Measurements from ENCODE around the gene C1QTNF6.
A peak's percentile ranks its signal among the peaks of the same experiment; 100 is the strongest.
"Not testable (repeated sequence)": the region's sequence is repeated elsewhere in the genome, so short reads cannot be mapped to it uniquely, and the experiment has no call there.

The C1QTNF6 gene

DNA sequence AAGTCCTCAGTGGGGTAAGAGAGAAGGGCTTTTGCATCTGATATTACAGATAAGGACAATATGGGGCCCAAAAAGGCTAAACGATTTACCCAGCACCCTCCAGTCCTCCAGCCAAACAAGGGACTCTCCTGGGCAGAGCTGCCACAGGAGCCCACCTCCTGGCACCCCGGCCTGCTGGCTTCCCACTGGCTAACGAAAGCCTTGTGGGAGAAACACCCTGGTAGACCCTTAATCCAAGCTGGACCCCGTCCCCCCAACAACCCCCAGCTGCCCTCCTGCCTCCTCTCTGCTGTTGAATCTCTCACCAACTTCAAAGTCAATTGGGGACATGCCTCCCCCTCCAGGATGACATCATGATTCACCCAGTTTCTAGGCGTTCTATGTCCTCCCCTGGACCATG, 10.8 kb downstream of the C1QTNF6 start:
- peaks cover 19% of the 10 kb centered on the region for H3K4me1 Mint-ChIP-seq
- DNase-seq: no peak
- no peaks in the 10 kb centered on the region for H3K36me3 Mint-ChIP-seq
- CTCF ChIA-PET: interaction anchor here (0.7 to 1.1 kb wide), 3 partner anchors 16 to 29 kb away, joined by 3 read pairs; no protein-coding TSS in a partner anchor
- H3K27me3 Mint-ChIP-seq: peaks cover 64% of the 10 kb centered on the region
- H3K4me3 Mint-ChIP-seq: no peak overlapping the region
- no peaks in the 10 kb centered on the region for H3K9me3 Mint-ChIP-seq
- H3K27ac Mint-ChIP-seq: no peak overlapping the region

DNA sequence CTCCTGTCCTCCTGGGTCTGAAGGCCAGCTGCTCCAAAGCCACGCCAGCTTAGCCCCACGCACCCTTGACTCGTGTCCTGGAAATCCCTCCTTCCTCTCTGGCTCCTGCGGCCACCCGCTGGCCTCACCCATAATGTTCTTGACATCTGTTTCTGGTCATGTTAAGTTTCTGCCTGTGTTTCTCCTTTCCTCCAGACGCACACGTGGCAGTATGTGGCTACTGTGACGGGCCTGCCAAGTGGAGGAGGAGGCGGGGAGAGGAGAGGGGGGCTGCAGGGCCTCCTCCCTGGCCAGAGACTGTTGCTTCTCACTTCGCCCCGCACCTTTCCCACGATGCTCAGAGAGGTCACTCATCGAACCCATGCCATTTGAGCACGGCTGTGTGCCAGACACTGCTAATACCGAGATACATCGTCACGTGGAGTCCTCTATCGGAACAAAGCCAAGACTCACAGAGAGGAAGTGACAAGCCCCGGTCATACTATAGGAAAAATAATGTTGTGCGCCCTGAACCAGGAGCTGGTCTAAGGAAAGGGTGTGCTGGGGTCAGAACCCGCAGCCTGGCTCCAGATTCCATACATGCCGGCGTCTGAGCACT, 11.5 kb downstream of the C1QTNF6 start:
- CTCF ChIA-PET: interaction anchor here (0.7 kb wide), 1 partner anchor 29 kb away, joined by 3 read pairs; no protein-coding TSS in a partner anchor
- Mint-ChIP-seq H3K4me1 (peaks cover 16% of the 10 kb centered on the region), H3K36me3 (no peaks in the 10 kb centered on the region), H3K9me3 (no peaks in the 10 kb centered on the region), H3K4me3 (no peak overlapping the region), H3K27ac (no peak overlapping the region), H3K27me3 (peaks cover 67% of the 10 kb centered on the region)
- DNase-seq: peak; percentile 23

DNA sequence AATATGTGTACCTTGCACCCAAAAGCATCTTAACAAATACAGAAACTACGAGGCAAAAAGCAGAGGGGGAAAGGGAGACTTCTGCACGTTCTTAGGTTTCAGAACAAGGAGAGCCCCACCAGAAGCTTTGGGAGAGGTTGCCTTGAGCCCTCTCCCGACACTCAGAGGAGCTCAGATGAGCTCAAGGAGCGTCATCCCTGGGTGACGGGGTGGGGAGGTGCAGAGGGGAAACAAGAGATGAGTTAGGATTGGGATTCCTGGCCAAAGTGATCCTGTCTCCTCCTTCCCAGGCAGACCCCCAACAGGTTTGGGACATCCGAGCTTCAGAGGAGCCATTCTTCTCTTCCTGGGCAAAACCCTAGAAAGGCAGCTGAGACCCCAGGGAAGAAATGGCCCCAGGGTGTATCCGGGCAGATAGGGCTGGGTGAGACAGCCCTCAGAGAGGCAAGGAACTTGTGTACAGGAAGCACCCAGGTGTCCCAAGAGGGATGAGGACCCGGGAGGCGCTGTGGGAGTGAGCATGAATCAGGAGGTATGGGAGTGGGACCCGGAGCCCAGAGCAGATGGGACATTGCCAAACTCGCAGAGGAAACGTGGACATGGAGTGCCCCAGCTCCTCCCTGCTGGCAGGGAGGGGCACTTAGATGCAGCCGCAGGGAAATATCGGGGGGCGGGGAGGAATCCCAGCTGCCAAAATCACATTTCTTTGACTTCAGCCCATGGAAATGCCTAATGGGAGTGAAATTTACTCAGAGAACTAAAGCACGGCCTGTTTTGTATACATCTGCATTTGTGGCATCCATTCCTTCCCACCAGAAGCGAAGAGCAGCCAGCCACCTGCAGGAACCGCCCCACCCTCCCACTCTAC, 12.4 kb downstream of the C1QTNF6 start:
- Mint-ChIP-seq H3K9me3 (no peaks in the 10 kb centered on the region), H3K36me3 (no peaks in the 10 kb centered on the region), H3K27me3 (peaks cover 67% of the 10 kb centered on the region), H3K4me1 (peaks cover 16% of the 10 kb centered on the region), H3K4me3 (no peak overlapping the region), H3K27ac (no peak overlapping the region)
- CTCF ChIA-PET: interaction anchor here (1.2 to 1.3 kb wide), 3 partner anchors 9 to 24 kb away, joined by 3 to 4 read pairs (median 3); no protein-coding TSS in a partner anchor
- peak; percentile 6 for DNase-seq

DNA sequence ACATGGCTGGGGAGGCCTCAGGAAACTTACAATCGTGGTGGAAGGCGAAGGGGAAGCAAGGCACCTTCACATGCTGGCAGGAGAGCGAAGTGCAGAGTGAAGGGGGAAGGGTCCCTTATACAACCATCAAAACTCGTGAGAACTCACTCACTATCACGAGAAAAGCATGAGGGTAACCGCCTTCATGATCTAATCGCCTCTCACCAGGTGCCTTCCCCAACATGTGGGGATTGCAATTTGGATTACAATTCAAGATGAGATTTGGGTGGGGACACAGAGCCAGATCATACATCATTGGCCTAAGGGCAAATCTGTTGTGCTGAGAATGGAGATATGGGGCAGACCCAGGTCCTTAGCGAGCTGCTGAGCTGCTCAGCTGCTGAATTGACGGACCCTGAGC, 13.1 kb downstream of the C1QTNF6 start:
- DNase-seq: no peak
- peaks cover 23% of the 10 kb centered on the region for H3K4me1 Mint-ChIP-seq
- H3K36me3 Mint-ChIP-seq: no peaks in the 10 kb centered on the region
- H3K4me3 Mint-ChIP-seq: no peak overlapping the region
- no peak overlapping the region for H3K27ac Mint-ChIP-seq
- H3K27me3 Mint-ChIP-seq: peaks cover 69% of the 10 kb centered on the region
- H3K9me3 Mint-ChIP-seq: no peaks in the 10 kb centered on the region
- CTCF ChIA-PET: interaction anchor here (1.2 to 1.3 kb wide), 3 partner anchors 8 to 25 kb away, joined by 3 to 4 read pairs (median 3); no protein-coding TSS in a partner anchor

DNA sequence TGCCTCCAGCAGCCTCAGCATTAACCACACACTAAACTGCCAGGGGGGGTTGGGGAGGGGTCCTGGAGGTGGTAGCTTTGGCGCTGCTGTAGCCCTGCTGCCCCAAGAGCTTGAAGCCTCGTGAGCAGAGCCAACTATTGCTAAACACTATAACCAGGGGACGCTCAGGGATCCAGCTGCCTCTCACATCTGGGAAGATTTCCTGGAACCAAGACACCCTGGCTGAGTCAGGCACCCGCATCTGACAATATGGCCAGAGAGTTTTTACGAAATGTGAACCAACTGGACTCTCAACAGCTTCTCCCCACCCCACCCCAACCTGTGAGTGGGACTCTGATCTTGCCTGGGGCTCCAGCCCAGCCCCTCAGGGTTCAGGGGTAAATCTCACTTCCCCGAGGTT, 14.3 kb downstream of the C1QTNF6 start:
- Mint-ChIP-seq H3K4me1 (peaks cover 36% of the 10 kb centered on the region), H3K36me3 (peaks cover 3% of the 10 kb centered on the region), H3K9me3 (peaks cover 4% of the 10 kb centered on the region), H3K4me3 (no peak overlapping the region), H3K27ac (no peak overlapping the region), H3K27me3 (peaks cover 76% of the 10 kb centered on the region)
- CTCF ChIA-PET: interaction anchor here (0.8 kb wide), 1 partner anchor 26 kb away, joined by 3 read pairs; no protein-coding TSS in a partner anchor
- no peak for DNase-seq

DNA sequence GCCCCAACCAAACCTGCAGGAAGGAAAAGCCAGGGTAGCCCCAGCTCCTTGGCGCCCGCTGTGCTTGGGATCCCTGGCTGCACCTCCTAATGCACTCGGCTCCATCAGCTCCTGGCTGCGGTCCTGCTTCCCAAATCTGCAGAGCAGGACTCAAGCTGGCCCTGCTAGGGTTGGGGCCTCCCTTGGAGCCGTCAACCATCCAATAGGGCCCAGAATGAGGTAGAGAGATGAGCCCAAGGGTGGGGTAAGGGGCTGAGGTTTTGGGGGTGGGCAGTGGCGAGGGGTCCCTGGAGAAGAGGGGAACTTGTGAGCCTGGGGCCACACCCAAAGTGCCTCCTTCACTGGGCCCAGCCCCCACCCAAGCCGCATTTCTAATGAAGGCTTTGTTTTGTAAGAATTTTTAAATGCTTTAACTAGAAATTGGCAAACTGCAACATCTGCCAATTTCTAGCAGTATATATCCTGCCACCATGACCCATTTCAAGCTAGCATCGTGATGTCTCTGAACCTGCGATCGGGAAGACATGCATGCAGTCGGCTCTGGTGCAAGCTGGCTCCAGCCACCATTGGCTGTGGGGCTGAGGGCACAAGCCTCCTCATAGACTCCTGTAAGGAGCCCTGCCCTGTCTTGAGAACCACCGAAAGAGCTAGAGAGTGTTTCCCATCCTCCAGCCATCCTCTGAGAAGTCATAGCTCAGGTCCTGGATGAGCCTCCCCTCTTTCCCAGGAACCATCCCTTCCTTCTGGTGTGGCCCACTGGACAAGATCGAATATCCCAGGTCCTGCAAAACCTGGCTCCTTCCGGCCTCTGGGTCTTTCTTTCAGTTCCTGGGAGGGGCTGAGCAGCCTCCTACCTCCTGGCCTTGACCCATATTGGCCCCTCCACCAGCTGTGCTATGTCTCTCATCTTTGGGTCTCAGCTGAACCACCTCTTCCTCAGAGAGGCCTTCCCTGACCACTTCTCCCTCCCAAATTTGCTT, 15.5 kb downstream of the C1QTNF6 start:
- DNase-seq: no peak
- peaks cover 5% of the 10 kb centered on the region for H3K36me3 Mint-ChIP-seq
- H3K27me3 Mint-ChIP-seq: peaks cover 64% of the 10 kb centered on the region
- H3K4me3 Mint-ChIP-seq: no peak overlapping the region
- H3K4me1 Mint-ChIP-seq: peaks cover 46% of the 10 kb centered on the region
- CTCF ChIA-PET: interaction anchor here (0.7 kb wide), 1 partner anchor 25 kb away, joined by 3 read pairs; no protein-coding TSS in a partner anchor
- no peak overlapping the region for H3K27ac Mint-ChIP-seq
- peaks cover 4% of the 10 kb centered on the region for H3K9me3 Mint-ChIP-seq

DNA sequence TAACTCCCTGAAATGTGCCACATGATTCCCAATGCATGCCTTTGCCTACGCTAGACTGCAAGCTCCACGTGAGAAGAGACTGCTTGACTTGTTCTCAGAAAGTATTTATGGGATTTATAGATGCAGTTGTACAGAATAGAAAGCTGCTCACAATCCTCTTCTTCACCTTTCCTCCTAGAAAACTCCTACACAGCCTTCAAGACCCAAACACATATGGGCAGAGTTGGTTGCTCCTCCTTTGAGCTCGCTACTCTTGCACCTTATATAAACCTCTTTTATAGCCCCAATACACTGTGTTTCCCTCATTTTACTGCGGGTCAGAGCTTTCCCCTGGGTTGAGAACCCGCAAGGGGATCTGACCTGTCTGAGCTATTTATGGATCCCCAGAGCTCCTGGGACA, 16.4 kb downstream of the C1QTNF6 start:
- no peak for DNase-seq
- peaks cover 5% of the 10 kb centered on the region for H3K36me3 Mint-ChIP-seq
- no peak overlapping the region for H3K4me3 Mint-ChIP-seq

DNA sequence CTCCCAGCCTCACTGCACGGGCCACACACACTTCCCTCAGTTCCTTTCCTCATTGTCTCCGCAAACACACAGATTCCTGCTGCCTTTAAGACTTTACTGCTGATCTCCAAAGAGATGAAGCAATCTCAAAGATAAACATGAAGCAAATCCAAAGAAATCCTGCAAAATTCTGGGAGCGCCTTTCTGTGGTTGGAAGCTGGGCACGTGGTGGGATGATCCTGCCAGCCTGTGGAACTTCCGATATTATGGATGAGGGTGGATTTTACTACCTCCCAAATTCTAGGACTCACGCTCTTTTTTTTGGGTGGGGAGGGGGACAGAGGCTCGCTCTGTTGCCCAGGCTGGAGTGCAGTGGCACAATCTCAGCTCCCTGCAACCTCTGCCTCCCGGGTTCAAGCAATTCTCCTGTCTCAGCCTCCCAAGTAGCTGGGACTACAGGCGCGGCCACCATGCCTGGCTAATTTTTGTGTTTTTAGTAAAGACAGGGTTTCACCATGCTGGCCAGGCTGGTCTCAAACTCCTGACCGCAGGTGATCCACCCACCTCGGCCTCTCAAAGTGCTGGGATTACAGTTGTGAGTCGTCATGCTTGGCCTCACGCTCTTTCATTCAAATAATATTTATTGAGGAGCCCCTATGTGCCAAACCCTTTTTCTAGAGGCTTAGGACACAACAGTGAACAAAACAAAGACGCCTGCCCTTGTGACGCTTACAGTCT, 17.2 kb downstream of the C1QTNF6 start:
- not testable (repeated sequence) for H3K27ac Mint-ChIP-seq, DNase-seq, H3K4me3 Mint-ChIP-seq, H3K9me3 Mint-ChIP-seq, H3K36me3 Mint-ChIP-seq
- peaks cover 50% of the 10 kb centered on the region for H3K4me1 Mint-ChIP-seq
- CTCF ChIA-PET: interaction anchor here (0.9 kb wide), 1 partner anchor 26 kb away, joined by 4 read pairs; no protein-coding TSS in a partner anchor
- peaks cover 47% of the 10 kb centered on the region for H3K27me3 Mint-ChIP-seq

More for the DNA sequence above, 16.4 kb downstream of the C1QTNF6 start:
- CTCF ChIA-PET: interaction anchor here (0.7 kb wide), 1 partner anchor 26 kb away, joined by 3 read pairs; no protein-coding TSS in a partner anchor
- peaks cover 50% of the 10 kb centered on the region for H3K4me1 Mint-ChIP-seq
- H3K9me3 Mint-ChIP-seq: peaks cover 4% of the 10 kb centered on the region
- no peak overlapping the region for H3K27ac Mint-ChIP-seq
- peaks cover 55% of the 10 kb centered on the region for H3K27me3 Mint-ChIP-seq

DNA sequence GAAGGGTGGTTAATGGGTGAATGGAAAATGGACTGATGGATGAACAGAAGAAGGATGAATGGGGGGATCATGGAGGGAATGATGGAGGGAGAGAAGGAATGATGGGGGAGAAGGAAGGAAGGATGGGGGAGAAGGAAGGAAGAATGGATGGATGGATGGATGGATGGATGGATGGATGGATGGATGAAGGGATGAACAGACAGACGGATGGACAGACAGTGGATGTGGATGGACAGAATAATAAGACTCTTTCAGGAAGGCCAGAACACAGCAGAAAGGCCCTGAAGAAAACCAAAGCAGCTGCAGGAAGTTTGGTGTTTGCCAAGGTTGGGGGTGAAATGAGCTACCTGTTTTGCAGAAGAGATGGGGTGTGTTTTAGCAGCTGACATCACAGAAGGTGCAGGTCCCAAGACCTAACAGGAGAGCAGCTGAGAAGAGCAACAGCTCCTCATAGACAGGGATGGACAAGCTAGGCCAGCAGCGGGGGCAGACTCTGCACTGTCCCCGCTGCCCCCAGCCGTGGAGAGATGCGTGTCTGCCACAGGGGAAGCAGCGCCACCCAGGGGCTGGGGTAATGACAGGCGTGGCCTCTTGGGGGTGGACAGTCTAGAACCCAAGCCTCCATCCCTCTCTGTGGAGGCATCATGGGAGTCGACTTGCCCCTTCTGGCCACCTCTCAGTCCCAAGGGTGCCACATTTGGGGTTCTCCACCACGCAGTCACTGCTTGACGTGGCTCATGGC, 17.9 kb downstream of the C1QTNF6 start:
- H3K4me1 Mint-ChIP-seq: peaks cover 54% of the 10 kb centered on the region
- H3K27ac Mint-ChIP-seq: no peak overlapping the region
- peaks cover 5% of the 10 kb centered on the region for H3K36me3 Mint-ChIP-seq
- CTCF ChIA-PET: interaction anchor here (0.9 kb wide), 1 partner anchor 27 kb away, joined by 4 read pairs; no protein-coding TSS in a partner anchor
- DNase-seq: peak; percentile 18
- no peak overlapping the region for H3K4me3 Mint-ChIP-seq
- H3K27me3 Mint-ChIP-seq: peaks cover 40% of the 10 kb centered on the region
- H3K9me3 Mint-ChIP-seq: peaks cover 4% of the 10 kb centered on the region

DNA sequence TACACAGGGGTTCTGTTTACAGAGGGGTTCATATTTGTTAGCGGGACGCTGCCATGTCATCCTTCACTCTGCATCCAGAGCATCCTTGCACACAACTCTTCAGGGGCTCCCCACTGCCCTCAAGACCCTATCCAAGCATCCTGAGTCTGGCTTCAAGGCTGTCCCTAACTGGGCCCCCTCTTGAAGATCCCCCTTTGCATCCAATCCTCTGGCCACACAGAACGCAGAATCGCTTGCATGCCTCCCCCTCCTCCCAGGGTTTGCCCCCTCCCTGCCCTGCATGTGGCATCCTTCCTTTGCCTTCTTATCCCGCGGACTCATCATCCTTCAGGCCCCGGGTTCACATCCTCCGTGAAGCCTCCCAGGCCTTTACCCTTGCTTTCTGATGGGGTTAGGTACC, 18.6 kb downstream of the C1QTNF6 start:
- no peak overlapping the region for H3K27ac Mint-ChIP-seq
- no peak overlapping the region for H3K4me3 Mint-ChIP-seq
- CTCF ChIA-PET: no interaction called here
- H3K4me1 Mint-ChIP-seq: peaks cover 61% of the 10 kb centered on the region
- peaks cover 33% of the 10 kb centered on the region for H3K27me3 Mint-ChIP-seq
- H3K36me3 Mint-ChIP-seq: peaks cover 5% of the 10 kb centered on the region
- peak; percentile 17 for DNase-seq
- H3K9me3 Mint-ChIP-seq: peaks cover 4% of the 10 kb centered on the region

DNA sequence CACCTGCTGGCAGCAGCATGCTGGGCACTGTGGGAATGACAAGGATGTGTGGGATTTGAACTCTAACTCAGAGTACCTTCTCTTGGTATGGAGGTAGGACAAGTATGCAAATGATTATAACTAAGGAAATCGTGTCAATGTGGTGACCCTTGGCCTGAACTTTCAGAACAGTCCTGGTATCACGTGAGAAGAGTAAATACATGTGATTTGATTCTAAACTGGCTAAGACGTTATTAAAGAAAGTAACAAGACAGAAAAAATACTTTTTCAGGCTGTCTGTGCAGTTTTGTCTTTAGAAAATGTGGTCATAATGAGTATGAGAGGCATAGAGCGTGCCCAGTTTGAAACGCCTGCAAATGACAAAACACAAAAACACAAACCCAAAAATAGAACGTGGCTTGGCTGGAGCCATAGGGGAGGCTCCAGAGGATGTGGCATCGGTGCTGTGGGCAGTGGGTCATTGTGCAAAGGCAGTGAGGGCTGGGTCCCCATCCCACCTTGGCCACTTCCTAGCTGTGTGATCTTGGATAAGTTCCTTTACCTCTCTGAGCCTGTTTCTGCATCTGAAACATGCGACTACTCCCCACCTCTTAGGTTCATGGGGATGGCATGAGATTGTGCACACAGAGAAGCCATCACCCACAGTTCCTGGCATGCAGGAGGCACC, 19.9 kb downstream of the C1QTNF6 start:
- H3K9me3 Mint-ChIP-seq: peaks cover 4% of the 10 kb centered on the region
- peak overlapping the region; percentile 11 for H3K4me3 Mint-ChIP-seq
- peak overlapping the region; percentile 60 for H3K27ac Mint-ChIP-seq
- peaks cover 5% of the 10 kb centered on the region for H3K36me3 Mint-ChIP-seq
- peaks cover 74% of the 10 kb centered on the region for H3K4me1 Mint-ChIP-seq
- H3K27me3 Mint-ChIP-seq: peaks cover 22% of the 10 kb centered on the region
- peak; percentile 43 for DNase-seq
- CTCF ChIA-PET: interaction anchor here (0.8 to 4.4 kb wide), 3 partner anchors 25 to 92 kb away, joined by 3 to 24 read pairs (median 5); no protein-coding TSS in a partner anchor

All from activated naive CD4-positive, alpha-beta T cell treated with anti-CD3 and anti-CD28 coated beads, Interleukin-2, amount 10 ng/mL, durations not matched to agents 7 days and 5 days (primary cell).